K562 (cell line): ENCODE data around the gene TMEM132C.

ENCODE experiments used
- CHD4 ChIP-seq: fragments of 200-600 bp; sonication (generic); IDR thresholded peaks from 3 replicates; pipeline ENCODE4 v1.6.1; 2012; ENCODE audit warnings: low read depth, mild to moderate bottlenecking, mixed read lengths, low read length, inconsistent platforms; ENCODE audit not compliant: insufficient read depth, insufficient replicate concordance, poor library complexity, severe bottlenecking
- EP300 ChIP-seq: IDR thresholded peaks from 2 replicates; pipeline ENCODE4 v1.6.1; 2012; ENCODE audit warnings: low read length, improper control_type of control experiment
- GABPB1 ChIP-seq: sonication (generic); formaldehyde crosslinking; IDR thresholded peaks from 2 replicates; pipeline ENCODE4 v1.8.0; 2022; ENCODE audit warnings: mild to moderate bottlenecking, missing genetic modification reagents
- MCM7 ChIP-seq, 2 experiments: fragments of 450-650 bp; IDR thresholded peaks; 2 replicates each; pipeline ENCODE4 v1.6.1; 2016 to 2018
- MTA2 ChIP-seq: fragments of 450-650 bp; IDR thresholded peaks from 2 replicates; pipeline ENCODE4 v1.6.1; 2016; ENCODE audit warnings: low read depth
- MXI1 ChIP-seq: IDR thresholded peaks from 2 replicates; pipeline ENCODE4 v1.6.1; 2011; ENCODE audit warnings: low read depth, mild to moderate bottlenecking, improper control_type of control experiment, low read length
- MYC ChIP-seq, 2 experiments: fragments of 250-450 bp in 1 of 2; sonication (Bioruptor Pico) in 1 of 2; IDR thresholded peaks; 2 replicates each; pipeline versions ENCODE4 v1.5.1 to v1.6.1; 2012 to 2021; ENCODE audit warnings: low read depth in 2 of 2, borderline replicate concordance in 1 of 2, improper control_type of control experiment in 1 of 2, low read length in 1 of 2, mild to moderate bottlenecking in 1 of 2, moderate library complexity in 1 of 2
- NR3C1 ChIP-seq: sonication (generic); formaldehyde crosslinking; IDR thresholded peaks from 2 replicates; pipeline ENCODE4 v1.8.1; 2022; ENCODE audit warnings: missing genetic modification reagents
- TFE3 ChIP-seq: fragments of 450-650 bp; formaldehyde crosslinking; IDR thresholded peaks from 2 replicates; pipeline ENCODE4 v1.4.0; 2020; ENCODE audit warnings: mild to moderate bottlenecking, mixed read lengths
- ZNF785 ChIP-seq: fragments of 250-450 bp; sonication (Bioruptor Pico); IDR thresholded peaks from 2 replicates; pipeline ENCODE4 v1.4.0; 2020; ENCODE audit warnings: mild to moderate bottlenecking

- TF ChIP-seq GABPB1 (no peak), ZNF785 (no peak), MXI1 (no peak), MYC (IDR thresholded peaks at IDR 0.05; ENCODE audit: low read depth, low read length) (no peak), MYC (CRISPR knock-in tag; IDR thresholded peaks at IDR 0.05; ENCODE audit: borderline replicate concordance, low read depth) (no peak), CHD4 (no peak), EP300 (no peak), NR3C1 (CRISPR knock-in tag) (no peak), TFE3 (no peak), MTA2 (no peak), MCM7 (IDR thresholded peaks at IDR 0.05) (no peak)
Observed at GRCh38 chr12:128394137-128394536, 127.2 kb downstream of the TMEM132C start.
